GM19455 (cell line): ENCODE results near the gene ACVR1.
A peak's percentile ranks its signal among the peaks of the same experiment; 100 is the strongest.

Experiments used
- ATAC-seq: cut with Tn5 transposase; IDR thresholded peaks from one replicate; pipeline ENCODE4 v1.9.1; 2021; ENCODE audit not compliant: unreplicated experiment

Gene ACVR1

DNA sequence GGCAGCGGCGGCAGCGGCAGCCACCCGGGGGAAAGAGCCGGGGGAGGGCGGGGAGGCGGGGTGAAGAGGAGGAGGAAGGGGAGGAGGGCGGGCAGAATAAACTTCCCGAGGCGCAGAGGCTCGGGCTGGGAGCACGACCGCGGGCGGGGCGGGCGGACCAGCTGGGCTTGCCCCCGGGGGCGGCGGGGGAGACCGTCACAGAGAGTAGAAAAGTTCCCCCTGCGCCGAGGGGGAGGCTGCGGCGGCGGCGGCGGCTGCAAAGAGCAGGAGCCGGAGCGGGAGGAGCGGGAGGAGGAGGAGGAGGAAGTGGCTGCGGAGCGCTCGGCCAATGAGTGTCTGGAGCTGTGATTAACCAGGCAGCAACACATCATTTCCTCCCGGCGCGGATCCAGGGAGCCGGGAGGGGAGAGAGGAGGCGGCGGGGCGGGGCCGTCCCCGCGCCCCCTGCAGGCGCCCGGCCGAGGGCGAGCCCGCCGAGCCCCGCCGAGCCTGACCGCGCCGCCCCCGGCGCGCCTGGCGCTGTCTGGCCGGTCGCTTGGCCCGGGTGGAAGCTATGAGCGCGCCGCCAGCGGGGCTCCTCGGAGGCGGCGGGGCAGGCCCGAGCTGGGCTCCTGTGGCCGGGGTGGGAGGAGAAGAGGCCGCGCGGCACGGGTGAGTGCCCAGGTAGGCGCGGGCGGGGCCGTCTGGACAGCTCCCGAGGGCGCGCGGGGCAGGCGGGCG is at the start of gene ACVR1:
Gene ACVR1 (minus strand): TSS at position 265 of the 720 bp plus-strand sequence. CDS start 76,837 bp downstream, outside the sequence.
- peak; percentile 90 for ATAC-seq

DNA sequence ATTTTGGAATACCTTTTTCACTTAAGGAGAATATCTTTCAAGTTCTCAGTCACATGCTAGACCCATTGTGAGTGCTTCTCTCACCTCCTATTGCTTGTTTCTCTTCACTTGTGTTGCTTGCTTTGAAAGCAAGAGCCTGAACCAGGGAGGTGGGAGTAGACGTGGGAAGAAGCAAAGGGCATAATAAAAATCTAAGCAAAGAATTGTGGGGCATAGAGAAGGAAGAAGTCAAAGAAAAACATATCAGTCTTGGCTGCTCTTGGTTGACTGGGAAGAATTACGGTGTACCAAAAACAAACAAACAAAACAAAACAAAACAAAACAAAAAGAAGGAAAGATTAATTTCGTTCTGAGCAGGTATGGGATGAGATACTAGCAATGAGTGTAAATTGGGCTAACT is 48.9 kb upstream of the ACVR1 start:
- no peak for ATAC-seq

DNA sequence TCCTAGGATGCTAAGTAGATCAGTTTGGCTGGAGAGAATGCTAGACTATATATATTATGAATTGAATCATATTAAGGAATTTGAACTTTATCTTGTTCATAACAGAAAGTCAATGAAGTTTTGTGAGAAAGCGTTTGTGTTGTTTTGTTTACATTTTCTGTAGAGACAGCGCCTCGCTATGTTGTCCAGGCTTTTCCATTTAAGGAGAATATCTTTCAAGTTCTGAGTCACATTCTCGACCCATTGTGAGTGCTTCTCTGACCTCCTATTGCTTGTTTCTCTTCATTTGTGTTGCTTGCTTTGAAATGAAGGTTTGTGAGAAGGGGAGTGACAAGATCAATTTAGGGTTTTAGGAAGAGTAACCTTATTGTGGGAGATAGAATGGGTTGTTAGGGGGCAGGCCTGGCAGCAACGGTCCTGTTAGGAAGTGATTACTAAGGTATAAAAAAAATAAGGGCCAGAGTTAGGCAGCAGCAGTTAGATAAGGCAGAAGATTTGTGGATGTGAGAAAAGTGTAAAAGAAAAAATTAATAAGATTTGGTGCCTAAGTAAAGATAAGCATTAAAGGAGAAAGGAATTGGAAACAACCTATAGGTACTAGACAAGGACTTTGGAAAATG is 47.6 kb upstream of the ACVR1 start:
- no peak for ATAC-seq

DNA sequence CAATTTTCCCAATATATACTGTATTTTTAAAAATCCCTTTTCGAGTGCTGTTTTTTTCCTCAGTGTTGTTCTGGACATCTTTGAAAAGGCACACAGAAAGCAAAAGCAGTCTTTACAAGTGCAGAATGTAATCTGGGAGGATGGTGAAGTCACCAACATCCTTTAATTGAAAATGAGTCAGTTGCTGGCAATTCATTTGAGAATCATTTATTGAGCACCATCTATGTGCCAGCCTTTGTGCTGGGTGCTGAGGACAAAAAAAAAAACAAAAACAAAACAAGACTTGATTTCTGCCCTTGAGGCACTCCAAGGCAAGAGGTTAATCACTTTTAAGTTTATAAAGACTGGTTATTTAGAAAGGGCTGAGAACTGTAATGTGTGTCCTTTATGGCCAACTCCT is 46.7 kb upstream of the ACVR1 start:
- no peak for ATAC-seq

DNA sequence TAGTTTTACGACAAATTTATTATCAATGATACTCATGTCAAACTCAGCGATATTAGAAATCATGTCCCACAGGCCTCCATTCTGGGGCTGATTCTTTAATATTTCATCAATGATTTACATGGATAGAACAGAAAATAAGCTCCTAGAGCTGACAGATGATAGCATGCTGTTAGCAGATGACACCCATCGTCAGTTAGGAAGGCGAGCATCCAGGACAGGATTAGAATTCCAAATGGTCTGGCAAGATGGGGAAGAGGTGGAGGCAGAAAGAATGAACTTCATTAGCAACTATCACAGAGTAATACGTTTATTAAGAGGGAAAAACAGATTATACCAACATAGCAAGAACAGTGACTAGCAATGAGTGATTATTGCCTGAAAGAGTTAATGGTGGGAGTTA is 46.2 kb upstream of the ACVR1 start:
- no peak for ATAC-seq

DNA sequence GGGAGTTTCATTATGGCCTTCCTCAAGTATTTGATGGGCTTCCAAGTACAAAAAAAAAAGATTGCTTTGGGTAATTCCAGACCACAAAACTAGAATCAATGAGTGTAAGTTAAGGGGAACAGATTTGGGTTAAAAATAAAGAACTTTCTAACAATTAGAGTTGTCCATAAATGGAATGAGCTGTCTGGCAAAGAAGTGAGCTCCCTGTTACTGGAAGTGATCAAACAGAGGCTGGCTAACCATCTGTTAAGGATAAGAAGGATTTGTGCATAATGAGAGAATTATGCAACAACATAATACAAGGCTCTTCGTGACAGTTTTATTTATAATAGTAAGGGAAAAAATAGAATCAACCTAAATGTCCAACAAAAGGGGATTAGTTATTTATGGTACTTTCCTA is 44.6 kb upstream of the ACVR1 start:
- ATAC-seq: no peak

DNA sequence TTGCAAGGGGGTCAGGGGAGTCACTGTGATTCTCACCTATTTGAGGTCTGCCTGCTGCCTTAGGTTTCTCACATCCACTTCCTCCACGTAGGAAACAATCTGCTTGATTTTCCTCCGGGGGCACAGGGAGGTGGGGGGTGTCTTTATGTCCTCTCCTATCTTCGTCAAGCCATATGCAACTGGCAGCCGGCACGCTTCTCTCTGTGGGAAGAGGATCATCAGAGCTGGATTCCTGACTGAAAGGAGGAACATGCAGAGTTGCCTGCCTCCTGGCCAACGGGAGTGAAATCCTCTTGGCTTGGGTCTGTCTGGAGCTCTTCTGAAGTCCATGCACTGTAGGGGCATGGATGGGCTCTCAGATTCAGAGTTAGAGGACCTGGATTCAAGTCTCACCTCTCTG is 43.1 kb upstream of the ACVR1 start:
- ATAC-seq: no peak

DNA sequence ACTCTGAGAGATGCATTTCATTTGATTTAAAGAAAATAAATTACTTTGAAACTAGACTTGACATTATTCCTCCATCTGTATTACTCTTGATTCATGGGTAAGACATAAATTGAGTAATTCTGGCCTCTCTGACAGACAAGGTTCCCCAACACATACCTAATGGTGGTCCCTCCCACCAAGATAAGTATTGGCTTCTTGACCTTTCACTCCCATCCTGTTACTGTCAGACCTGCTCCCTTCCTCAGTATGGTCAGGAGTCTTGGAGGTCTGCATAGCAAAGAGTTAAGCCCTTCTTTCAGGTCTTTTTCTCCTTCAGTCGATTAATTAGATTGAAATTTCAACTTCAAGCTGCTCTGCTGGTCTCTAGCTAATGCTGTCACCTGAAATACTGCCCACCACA is 42.2 kb upstream of the ACVR1 start:
- no peak for ATAC-seq

DNA sequence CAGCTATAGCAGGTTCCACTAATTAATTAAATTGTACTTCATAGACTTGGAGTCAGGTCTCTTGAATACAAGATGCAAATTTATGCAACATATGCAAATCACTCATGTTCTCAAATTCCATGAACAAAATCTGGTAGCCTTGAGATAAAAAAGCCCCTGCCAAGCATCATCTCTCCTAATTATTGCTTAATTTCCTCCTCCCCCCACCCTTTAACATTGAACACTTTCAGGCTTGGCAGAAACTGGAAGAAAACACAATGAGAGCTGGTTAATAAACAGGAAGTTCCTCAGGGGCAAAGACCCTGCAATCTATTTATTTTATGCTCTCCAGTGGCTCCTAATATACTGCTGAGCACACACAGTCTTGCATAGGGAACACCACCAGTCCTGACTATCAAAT is 35.6 kb upstream of the ACVR1 start:
- ATAC-seq: no peak

DNA sequence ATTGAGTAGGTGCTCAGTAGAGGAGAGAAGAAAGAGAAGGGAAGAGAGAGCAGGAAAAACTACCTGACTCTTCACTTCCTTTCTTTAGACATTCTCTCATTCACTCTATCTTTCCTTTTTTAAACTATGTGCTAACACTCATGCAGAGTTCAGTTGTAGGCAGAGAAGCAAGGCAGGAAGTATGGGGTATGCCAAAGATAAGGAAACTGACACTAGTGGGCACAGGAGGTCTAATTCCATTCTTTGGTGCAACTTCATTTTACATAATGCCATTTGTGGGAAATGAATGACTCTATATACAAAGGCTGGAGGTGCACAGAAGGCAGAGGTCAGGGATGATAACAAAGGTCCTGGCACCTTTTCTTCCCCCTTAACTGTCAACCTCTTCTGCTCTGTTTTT is 35.1 kb upstream of the ACVR1 start:
- no peak for ATAC-seq

DNA sequence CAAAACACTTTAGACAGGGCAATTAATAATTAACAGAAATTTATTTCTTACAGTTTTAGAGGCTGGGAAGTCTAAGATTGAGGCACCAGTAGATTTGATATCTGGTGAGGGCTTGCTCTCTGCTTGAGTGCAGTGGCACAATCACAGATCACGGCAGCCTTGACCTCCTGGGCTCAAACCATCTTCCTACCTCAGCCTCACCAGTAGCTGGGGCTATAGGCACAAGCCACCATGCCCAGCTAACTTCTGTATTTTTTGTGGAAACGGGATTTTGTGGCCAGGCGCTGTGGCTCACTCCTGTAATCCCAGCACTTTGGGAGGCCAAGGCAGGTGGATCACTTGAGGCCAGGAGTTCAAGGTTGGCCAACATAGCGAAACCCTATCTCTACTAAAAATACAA is 29.0 kb upstream of the ACVR1 start:
- ATAC-seq: no peak

DNA sequence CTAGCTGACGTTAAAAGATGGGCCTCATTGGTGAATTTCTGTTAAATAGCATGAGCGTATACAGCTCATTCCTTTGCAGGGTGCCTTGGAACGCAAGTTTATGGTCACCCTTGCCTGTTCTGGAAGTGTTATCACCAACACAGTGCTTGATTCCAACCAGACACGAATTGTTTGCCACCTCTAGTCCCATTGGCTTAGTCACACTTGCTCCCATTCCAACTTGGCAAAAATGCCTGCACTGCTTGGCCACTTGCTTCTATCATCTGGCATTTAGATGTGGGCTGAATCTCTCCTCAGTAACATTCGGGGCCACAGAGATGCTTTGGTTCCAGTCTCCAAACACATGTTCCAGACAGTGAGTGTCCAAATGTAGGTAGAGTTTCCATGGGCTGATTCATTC is 27.5 kb upstream of the ACVR1 start:
- no peak for ATAC-seq

DNA sequence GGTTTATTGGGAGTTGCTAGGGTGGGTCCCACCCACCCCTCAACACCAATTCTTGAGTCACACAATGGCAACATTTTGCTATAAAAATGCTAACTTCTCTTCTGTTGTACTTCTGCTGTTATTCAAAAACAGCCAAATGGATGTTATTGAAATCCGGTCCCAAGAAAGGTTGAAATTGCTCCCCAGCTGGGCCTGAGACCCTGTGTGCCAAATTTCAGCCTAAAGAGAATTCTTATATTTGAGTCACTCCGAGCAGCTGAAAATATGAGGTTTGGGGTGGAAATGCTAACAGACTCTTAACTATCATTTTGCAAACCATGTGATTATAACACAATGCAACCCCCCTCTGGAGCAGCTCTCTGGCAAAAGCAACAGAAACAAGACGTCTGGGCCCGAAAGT is 27.0 kb upstream of the ACVR1 start:
- ATAC-seq: no peak

DNA sequence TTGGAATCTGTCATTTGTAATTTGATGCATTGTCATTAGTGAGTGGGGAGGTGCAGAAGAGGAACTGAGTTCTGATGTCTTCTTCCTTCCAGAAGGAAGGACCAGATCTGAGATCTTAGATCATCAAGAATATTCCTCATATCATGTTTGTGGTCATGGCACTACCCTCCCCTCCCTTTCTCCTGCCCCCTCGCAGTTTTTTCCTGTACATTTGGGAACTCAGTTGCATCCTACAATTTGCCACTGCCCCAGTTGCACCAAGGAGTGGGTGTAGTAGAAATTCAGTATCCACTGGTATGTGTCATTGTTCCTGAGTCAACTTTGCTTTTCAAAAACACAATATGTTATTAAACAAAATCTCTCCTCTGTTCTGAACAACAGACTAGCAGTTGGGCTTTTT is 26.6 kb upstream of the ACVR1 start:
- ATAC-seq: no peak

DNA sequence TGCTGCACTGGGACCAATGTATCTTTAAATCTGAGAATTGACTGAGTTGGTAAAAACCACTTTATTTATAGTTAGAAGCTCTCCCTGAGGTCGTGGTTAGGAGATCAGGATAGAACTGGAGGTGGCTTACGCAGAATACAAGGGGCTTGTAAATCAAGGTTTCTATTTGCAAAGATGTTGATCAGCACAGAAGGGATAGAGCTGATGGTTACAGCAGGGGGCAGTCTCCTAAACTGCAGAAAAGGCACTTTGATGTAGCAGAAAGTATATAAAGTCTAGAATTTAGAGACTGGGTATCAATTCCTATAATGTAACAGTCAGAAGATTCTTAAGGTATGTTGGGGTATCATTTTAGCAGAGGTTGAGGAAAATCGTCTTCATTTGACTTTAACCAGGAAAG is 25.2 kb upstream of the ACVR1 start:
- ATAC-seq: no peak

DNA sequence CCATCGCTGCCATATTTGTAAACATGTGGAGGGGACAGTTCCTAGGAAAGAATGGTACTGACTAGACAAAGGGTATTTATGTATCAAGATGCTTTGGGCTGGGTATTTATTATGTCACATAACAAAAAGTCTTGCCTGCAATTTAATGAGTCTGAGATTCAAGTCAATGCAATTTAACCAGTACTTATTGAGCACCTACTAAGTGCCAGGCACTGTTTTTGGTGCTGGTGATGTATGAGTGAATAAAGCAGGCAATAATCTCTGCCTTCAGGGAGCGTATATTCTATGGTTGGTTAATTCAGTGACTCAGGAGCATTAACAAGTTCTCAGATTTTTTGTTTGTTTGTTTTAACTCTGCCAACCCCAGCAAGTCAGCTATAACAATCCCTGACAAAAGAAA is 24.6 kb upstream of the ACVR1 start:
- ATAC-seq: no peak

DNA sequence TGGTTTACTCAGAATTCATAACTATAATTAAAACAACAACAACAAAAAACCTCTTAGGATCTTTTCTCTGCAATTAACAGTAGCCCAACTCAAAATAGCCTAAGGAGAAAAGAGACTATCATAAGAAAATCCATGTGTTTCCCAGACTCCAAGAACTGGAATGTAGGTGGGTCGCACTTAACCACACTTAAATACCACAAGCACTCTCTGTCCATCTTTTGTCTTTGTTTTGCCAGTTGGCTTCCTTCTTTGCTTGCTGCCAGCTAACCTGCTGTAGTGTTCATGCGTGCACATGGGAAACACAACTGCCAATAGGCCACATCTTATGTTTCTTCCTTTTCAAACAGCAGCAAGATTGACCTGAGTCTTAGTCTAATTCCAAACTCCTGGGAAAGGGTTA is 24.1 kb upstream of the ACVR1 start:
- ATAC-seq: no peak

DNA sequence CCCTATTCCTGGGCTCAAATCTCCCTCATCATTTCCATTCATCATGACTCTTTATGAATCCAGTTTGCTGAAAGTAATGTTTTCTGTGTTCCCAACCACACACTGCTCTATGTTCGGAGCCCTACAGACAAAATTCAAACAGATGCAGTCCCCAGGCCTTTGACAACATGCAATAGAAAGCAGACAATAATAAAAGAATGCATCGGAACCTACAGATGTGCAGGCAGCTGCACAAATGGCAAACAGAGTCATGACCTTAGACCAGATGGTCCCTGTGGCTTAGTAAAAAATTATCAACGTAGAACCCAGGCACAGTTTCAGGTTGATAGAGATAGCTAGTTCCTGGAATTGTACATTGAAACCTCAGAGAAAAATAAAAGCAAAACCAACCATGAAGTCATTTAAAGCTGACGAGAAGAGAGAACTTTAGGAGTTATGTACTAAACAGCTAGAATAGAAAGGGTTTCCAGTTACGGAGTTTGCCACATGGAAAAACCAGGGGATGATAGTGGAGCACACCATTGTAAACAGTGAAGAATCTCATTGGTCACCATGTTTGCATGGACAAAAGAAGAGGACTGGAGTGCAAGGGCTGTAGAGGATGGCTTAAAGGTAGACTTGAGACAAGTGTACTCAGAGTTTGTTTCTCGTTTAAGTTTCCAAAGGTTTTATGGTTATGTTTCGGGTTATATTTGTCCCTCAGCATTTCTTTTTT is 23.2 kb upstream of the ACVR1 start:
- ATAC-seq: peak; percentile 87

DNA sequence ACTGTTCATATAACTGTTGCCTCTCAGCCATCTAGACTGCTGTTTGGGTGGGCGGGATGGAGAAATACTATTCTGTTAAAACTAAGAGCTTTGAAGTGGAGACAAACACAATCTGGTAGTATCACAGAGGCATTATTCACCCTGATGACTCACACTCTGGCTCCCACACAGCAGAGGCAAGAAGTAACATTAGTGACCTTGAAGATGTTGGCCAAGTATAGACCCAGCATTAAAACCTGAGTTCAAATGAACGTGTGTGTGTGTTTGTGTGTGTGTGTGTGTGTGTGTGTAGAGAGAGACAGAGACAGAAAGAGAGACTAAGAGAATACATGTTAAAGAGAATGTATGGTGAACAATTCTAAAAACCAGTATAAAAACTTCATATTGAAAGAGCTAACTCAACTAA is 22.5 kb upstream of the ACVR1 start:
- no peak for ATAC-seq

DNA sequence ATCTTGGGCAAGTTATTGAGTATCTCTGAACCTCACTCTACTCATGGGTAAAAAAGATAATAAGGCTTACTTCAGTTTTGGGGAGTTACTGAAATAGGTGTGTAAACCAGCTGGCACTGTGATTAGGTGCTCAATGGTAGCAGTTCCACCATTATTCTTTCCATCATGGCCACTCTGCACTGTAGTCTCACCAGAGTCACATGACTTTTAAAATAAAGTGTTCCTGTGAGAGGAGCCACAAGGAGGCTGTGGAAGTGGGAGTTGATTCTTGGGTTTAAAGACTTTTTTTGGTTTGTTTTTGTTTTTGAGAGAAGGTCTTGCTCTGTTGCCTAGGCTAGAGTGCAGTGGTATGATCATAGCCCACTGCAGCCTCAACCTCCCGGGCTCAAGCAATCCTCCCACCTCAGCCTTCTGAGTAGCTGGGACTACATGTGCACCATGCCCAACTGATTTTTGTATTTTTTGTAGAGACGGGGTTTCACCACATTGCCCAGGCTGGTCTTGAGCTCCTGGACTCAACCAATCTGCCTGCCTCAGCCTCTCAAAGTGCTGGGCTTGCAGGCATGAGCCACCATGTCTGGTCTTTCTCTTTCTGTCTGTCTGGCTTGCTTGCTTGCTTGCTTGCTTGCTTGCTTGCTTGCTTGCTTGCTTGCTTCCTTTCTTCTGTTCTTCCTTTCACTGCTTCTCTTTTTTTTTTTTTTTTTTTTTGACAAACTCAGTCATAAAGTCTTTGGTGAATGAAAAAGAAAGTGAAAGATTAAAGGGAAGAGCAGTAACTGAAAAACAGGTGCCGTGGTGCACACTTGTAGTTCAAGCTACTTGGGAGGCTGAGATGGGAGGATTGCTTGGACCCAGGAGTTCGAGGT is 21.2 kb upstream of the ACVR1 start:
- ATAC-seq: peak; percentile 51

DNA sequence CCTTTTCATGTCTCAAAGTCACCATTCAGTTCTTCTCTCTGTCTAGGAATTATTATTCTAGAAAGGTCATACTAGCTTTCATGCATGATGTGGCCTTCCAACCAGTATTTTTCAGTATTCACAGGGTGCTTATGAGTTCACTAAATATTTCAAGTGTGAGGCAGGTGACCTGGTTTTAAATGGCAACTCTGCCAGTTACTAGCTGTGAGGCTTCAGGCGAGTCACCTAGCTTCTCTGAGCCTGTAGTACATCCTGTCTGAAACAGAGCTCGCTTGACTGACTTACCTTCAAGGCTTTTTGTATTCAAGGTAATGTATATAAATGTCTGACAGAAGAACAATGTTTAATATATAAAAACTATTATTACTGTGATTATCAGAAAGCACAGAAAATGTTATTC is 19.4 kb upstream of the ACVR1 start:
- no peak for ATAC-seq
